ENCODE measurements around the gene KEL.

DNA sequence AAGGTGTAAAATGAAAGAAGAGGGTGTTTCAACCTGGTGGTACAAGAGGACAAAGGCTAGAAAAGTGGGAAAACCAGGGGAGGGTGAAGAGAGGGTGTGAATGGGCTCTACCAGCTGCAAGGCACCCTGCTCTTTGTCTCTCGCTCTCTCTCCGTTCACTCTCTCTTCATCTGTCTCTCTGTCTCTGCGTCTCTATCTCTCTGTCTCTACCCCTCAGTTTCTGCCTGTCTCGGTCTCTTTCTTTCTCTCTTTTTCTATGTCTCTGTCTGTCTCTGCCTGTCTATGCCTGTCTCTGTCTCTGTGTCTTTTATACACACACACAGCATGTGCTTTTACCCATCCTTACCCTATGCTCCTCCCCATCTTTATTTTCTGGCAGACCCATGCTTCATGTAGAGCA is 23.6 kb downstream of the KEL start:
- TF ChIP-seq, protein P1, sequence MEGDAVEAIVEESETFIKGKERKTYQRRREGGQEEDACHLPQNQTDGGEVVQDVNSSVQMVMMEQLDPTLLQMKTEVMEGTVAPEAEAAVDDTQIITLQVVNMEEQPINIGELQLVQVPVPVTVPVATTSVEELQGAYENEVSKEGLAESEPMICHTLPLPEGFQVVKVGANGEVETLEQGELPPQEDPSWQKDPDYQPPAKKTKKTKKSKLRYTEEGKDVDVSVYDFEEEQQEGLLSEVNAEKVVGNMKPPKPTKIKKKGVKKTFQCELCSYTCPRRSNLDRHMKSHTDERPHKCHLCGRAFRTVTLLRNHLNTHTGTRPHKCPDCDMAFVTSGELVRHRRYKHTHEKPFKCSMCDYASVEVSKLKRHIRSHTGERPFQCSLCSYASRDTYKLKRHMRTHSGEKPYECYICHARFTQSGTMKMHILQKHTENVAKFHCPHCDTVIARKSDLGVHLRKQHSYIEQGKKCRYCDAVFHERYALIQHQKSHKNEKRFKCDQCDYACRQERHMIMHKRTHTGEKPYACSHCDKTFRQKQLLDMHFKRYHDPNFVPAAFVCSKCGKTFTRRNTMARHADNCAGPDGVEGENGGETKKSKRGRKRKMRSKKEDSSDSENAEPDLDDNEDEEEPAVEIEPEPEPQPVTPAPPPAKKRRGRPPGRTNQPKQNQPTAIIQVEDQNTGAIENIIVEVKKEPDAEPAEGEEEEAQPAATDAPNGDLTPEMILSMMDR (IDR thresholded peaks at IDR 0.05), result no peak
- no peak for TF ChIP-seq POLR2A (IDR thresholded peaks at IDR 0.05)
